ENCODE measurements around the gene CPHXL. TPM values are rescaled to one million over a fixed set of nuclear protein-coding genes. Genes with fewer than 3 reads are reported as not detected.

The CPHXL gene
- total and polyA plus RNA-seq, 11 donors = not detected

DNA sequence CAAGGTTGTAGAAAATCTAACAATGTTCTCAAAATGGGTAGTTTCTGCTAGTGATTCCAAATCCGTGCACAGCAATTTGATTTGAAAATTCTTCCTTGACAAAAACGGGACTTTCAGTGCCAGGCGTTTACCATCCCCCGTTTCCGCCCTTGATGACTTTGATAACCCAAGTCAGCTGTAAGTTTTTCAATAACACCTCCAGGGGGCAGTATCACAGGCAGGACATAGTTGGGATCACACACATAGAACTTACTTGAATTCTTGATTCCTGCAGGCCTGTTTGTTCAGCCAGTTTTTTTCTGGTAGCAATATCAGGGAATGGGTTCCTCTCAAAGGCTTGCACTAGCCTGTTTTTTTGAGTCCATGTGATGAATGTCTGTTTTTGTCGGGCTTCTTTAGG is 30.6 kb downstream of the CPHXL start:
- TF ChIP-seq POLR2A (IDR thresholded peaks at IDR 0.05) = no peak
- TF ChIP-seq, protein P1, sequence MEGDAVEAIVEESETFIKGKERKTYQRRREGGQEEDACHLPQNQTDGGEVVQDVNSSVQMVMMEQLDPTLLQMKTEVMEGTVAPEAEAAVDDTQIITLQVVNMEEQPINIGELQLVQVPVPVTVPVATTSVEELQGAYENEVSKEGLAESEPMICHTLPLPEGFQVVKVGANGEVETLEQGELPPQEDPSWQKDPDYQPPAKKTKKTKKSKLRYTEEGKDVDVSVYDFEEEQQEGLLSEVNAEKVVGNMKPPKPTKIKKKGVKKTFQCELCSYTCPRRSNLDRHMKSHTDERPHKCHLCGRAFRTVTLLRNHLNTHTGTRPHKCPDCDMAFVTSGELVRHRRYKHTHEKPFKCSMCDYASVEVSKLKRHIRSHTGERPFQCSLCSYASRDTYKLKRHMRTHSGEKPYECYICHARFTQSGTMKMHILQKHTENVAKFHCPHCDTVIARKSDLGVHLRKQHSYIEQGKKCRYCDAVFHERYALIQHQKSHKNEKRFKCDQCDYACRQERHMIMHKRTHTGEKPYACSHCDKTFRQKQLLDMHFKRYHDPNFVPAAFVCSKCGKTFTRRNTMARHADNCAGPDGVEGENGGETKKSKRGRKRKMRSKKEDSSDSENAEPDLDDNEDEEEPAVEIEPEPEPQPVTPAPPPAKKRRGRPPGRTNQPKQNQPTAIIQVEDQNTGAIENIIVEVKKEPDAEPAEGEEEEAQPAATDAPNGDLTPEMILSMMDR (IDR thresholded peaks at IDR 0.05) = peak in 5 of 12 donors; percentile 3 to 17 (median 7)
- Histone ChIP-seq H3K36me3 (no peaks in the 10 kb centered on the region), H3K4me3 (no peak overlapping the region), H3K27me3 (no peaks in the 10 kb centered on the region), H3K4me1 (no peaks in the 10 kb centered on the region), H3K9me3 (no peaks in the 10 kb centered on the region), H3K27ac (no peak overlapping the region)
- DNase-seq (no peak), ATAC-seq (no peak)
- 82 to 87% (median 85%) methylated on average over 6 of the region's 6 CpGs for WGBS, 4 donors
- intact Hi-C loops (cut with DNase I) = no loop called here

DNA sequence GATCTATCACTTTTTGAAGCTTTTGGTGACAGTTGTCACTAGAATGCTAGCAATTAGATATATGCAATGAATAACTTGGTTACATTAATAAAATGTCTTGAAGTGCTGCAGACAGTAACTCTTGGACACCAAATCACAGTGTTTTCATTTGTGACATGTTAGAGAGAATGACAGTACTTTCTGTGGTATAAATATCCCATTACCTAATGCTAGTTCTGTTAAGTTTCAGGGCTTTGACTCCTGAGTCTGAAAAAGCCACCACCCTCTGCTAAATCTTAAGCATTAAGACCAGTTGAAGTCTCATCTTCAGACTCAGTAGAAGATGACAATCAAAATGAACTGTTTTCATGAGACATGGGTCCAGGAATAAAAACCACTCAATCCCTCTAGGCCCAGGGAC is 38.9 kb downstream of the CPHXL start:
- Histone ChIP-seq H3K27me3 (no peaks in the 10 kb centered on the region), H3K9me3 (no peaks in the 10 kb centered on the region), H3K36me3 (no peaks in the 10 kb centered on the region), H3K4me1 (peaks cover 0 to 15% (median 0%) of the 10 kb centered on the region in 12 donors), H3K27ac (no peak overlapping the region), H3K4me3 (no peak overlapping the region)
- intact Hi-C loops (cut with DNase I) = no loop called here
- no peak for TF ChIP-seq POLR2A (IDR thresholded peaks at IDR 0.05)
- TF ChIP-seq, protein P1 (IDR thresholded peaks at IDR 0.05) = no peak
- ATAC-seq (peak in 2 of 4 donors; percentile 50 to 52), DNase-seq (no peak)

DNA sequence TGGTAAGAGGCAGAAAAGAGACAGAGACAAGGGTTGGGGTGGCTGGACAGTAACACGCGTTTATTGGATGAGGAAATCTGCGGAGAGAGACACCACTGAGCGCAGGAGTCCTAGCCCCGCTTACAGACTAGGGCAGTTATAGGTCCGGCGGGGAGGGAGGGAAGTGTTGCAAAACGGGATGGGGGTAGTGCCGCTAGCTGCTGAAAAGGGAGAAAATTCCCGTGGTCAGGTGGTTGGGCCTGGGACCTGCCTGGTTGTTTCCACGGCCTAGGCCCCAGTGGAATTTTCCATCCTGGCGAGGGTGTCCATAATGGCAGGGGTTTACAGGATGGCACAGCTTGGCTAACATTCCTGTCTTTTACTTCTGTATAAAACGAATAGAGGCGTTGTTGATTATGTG is 44.0 kb downstream of the CPHXL start:
- Histone ChIP-seq H3K4me1 (peaks cover 0 to 15% (median 0%) of the 10 kb centered on the region in 12 donors), H3K36me3 (no peaks in the 10 kb centered on the region), H3K27me3 (no peaks in the 10 kb centered on the region), H3K27ac (no peak overlapping the region), H3K4me3 (no peak overlapping the region), H3K9me3 (no peaks in the 10 kb centered on the region)
- intact Hi-C loops (cut with DNase I) = no loop called here
- DNase-seq (no peak), ATAC-seq (no peak)
- 87 to 94% (median 91%) methylated on average over 14 of the region's 14 CpGs for WGBS, 4 donors
- TF ChIP-seq, protein P1 (IDR thresholded peaks at IDR 0.05) = no peak
- no peak for TF ChIP-seq POLR2A (IDR thresholded peaks at IDR 0.05)

DNA sequence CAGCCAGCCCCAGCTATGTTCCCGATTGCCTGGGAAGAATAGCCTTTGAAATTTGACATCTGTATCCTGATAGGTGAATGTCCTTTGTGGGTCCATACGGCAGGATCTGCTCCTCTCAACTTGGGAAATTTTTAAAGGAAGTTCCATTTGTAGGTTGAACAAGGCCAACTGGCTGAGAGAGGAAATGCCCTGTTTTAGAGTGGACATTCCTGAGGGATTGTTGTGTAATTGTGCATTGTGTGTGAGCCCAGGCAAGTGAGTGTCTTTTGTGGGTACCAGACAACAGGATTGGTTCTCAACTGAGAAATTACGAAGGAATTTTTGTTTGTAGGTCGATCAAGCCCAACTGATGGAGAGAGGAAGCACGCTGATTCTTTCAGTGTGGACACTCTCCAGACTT is 46.9 kb downstream of the CPHXL start:
- TF ChIP-seq, protein P1 (IDR thresholded peaks at IDR 0.05) = no peak
- no peak for TF ChIP-seq POLR2A (IDR thresholded peaks at IDR 0.05)
- Histone ChIP-seq H3K27me3 (no peaks in the 10 kb centered on the region), H3K4me1 (peaks cover 0 to 11% (median 0%) of the 10 kb centered on the region in 12 donors), H3K4me3 (no peak overlapping the region), H3K27ac (peak overlapping the region in 4 of 12 donors; percentile 4 to 37 (median 28)), H3K9me3 (no peaks in the 10 kb centered on the region), H3K36me3 (no peaks in the 10 kb centered on the region)
- intact Hi-C loops (cut with DNase I) = no loop called here
- ATAC-seq (peak in 1 of 4 donors; percentile 11), DNase-seq (no peak)
- WGBS, 4 donors = 67 to 76% (median 70%) methylated on average over 5 of the region's 5 CpGs
